T-helper 1 cell treated with Interleukin-12 subunit alpha and Interleukin-12 subunit beta and Interleukin-4 antibody, amounts not matched to agents 30 ng/mL and 1 ng/mL, for 36 hours (primary cell): ENCODE results near the gene SRP19. TPM values are rescaled to one million over a fixed set of nuclear protein-coding genes. Genes with fewer than 3 reads are reported as not detected.
"Not testable (repeated sequence)": the region's sequence is repeated elsewhere in the genome, so short reads cannot be mapped to it uniquely, and the experiment has no call there.

Source experiments
- intact Hi-C: fragments of 100-400 bp; cut with micrococcal nuclease; formaldehyde crosslinking; loops from one replicate; pipeline ENCODE4 v1.15.1; 2024
- total RNA-seq: library from RNA; stranded (reverse); gene quantifications from 2 replicates; pipeline ENCODE4 v1.2.3, GENCODE V29; 2022

Gene SRP19
- total RNA-seq, 1 donor from 2014 or later: 71.6 TPM

DNA sequence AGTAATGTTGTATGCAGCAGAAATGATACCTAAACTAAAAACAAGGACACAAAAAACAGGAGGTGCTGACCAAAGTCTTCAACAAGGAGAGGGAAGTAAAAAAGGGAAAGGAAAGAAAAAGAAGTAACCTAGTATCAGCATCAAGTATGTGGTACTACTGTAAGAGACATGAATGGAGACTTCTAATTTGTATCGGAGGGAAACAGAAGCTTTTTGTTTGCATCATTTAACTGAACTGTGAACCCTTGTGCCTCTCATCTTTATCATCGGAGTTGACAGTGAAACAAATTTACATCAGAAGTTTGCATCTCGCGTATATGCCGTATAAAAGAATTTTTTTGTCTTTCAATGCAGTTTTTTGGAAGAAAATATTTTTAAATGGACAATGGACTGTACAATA is 6.3 kb downstream of the SRP19 start:
- intact Hi-C loops: loop anchor here (10.0 kb wide), 1 partner anchor 427 kb away; no protein-coding TSS in a partner anchor

DNA sequence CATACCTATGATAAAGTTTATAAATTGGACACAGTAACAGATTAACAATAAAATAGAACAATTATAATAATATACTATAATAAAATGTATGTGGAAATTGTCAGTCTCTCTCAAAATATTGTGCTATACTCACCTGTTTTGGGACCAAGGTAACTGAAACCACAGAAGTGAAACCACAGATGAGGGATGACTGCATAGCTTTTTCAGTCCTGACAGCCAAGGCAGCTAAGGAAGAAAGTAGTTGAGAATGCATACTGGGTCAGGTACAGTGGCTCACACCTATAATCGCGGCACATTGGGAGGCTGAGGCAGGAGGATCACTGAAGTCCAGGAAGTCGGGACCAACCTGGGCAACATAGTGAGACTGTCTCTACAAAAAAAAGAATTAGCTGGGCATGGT is 8.9 kb downstream of the SRP19 start:
- intact Hi-C loops: loop anchor here (1.0 to 10.0 kb wide), 2 partner anchors 8 to 425 kb away; no protein-coding TSS in a partner anchor

DNA sequence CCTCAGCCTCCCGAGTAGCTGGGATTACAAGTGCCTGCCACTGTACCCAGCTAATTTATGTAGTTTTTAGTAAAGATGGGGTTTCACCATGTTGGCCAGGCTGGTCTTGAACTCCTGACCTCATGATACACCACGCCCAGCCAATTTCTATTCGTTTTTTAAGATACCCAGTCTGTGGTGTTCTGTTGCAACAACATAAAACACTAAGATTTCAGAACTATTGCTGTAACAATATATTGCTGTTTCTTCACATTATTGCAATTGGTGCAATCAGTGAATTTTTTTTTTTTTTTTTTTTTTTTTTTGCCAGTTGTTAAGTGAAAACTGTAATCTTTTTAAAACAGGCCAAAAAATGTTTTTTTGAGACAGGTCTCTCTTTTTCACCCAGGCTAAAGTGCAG is 9.9 kb downstream of the SRP19 start:
- intact Hi-C loops: loop anchor here (1.0 kb wide), 1 partner anchor 7 kb away; no protein-coding TSS in a partner anchor

DNA sequence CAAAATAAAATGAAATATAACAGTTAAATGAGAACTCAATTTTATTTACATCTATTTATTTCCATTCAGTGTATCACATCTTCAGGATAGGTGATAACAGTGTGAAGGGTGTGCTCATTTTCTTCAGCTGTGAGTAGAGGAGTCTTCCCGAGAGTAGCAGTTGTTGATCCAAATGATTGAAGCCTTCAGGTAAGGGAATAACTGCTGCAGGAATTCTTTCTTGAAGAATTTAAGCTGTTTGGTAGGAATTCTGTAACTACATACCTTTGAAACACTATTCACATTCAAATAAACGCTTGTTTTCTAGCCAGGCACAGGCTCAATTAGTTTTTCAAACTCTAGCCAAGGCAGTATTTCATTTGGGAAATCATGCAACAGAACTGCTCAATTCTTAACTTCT is 15.3 kb downstream of the SRP19 start:
- intact Hi-C loops: loop anchor here (5.0 kb wide), 1 partner anchor 101 kb away; the partner anchor contains the start of gene DCP2

DNA sequence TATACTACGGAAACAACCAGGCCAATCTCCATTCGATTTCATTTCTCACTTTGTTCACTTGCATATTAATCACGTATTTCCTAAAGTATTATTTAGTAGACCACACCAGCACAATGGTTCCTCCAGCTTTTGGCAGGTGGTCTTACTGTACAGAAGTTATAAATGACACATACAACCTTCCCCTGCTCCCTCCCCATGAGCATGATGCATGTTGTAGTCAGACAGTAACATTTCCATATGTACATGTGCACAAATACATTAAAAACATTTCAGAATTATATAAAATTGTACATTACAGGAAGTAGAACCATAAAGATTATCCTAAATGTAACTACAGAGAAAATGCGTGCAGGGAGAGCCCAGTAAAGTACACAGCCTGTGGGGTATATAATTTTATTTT is 17.0 kb downstream of the SRP19 start:
- intact Hi-C loops: loop anchor here (1.0 to 5.0 kb wide), 5 partner anchors 8 to 171 kb away; partner anchors contain the start of genes DCP2 and REEP5

DNA sequence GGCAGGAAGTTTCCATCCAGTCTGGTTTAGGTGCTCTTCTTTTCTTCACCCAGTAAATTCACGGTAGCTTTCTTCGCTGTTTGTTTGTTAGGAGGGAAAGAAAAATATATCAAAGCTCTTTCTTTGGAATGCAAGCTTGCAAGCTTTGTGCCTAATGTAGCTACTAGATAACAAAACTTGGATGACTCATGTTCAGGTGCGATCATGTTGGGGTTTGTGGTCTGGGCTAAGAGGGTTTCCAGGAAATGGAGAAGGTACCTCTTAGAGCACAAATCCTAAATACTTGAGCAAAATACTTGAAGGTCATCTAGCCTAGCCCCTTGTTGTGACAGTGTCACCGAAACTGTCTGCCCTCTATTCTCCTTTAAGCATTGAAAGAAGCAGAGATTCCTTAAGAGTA is 17.7 kb downstream of the SRP19 start:
- intact Hi-C loops: loop anchor here (1.0 to 5.0 kb wide), 7 partner anchors 8 to 172 kb away; partner anchors contain the start of genes DCP2, REEP5 and SRP19

DNA sequence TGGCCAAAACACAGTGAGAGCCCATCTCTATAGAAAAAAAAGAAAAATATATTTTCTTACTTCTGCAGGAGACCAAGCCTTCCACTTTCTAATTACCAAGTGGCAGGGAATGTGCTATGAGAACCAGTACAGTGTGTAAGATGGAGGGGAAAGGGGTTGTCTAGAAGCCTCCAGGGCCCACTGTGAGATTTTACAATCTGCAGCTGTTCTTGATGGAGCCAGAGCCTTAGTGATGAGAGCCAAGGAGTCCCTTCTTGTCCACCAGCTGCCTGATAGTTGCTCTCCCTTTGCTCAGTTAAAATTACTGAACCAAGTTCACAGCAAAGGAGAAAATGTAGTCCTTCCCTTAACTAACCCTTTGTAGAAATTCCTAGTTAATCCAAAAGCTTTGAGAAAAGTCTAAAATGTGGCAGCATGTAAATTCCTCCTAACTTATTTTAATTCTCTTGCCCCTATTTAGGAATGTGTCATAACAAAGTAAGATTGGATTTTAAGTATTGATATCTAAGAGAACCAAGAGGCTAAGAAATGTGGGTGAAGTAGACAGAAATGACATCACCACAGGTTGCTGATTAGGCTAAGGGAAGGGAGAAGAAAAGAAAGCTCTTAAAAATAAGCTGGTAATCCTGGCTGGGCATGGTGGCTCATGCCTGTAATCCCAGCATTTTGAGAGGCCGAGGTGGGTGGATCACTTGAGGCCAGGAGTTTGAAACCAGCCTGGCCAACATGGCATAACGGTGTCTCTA is 19.3 kb downstream of the SRP19 start:
- intact Hi-C loops: no loop called here

DNA sequence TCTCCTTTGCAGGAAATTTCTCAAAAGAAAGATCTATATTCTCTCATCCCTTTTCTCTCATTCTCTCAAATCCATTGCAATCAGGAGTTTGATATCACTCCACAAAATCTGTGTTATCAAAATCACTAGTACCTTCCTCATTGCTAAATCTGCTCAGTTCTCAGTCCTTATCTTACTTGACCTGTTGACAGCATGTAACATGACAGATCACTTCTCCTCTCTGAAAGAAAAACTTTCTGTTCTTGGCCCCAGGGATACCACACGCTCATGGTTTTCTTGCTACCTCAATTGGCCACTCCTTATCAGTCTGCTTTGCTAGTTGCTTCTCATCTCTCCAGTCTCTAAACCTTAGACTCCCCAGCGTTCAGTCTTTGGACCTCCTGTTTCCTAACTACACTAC is 22.1 kb downstream of the SRP19 start:
- intact Hi-C loops: no loop called here

DNA sequence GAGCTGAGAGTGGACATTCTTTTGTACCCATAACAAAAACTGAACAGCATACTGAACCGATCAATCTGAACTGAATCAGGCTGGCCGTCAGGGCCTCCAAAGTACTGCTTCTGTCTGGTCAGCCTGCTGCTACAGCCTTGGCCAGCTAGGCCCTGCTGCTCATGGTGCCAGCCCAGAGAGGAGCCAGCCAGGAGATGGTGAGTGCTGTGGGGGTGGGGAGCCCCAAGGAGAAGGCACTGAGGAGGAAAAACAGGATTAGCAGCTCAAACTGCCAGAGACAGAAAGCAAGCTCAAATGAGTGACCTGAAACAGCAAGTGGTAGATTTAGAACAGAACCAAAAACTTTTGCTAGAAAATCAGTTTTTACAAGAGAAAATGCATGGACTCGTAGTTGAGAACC is 23.9 kb downstream of the SRP19 start:
- intact Hi-C loops: no loop called here

DNA sequence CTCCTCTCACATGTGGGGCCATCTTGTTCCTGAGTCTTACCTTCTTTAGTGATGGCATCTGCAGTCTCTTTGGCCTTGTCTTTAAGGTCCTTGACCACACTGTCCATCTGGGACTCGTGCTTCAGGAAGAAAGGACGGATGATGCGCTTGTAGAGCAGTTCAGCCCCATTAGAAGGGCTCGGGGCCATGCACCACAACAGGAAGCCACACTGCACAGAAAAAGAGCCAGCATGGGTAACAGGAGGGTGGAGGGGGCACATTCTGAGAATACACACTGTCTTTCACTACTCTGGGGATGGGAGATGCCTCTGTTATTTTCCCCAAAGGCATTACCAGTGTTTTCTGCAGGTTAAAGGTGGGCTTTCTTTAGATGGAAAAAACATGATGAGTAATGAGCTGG is 25.9 kb downstream of the SRP19 start:
- intact Hi-C loops: no loop called here

DNA sequence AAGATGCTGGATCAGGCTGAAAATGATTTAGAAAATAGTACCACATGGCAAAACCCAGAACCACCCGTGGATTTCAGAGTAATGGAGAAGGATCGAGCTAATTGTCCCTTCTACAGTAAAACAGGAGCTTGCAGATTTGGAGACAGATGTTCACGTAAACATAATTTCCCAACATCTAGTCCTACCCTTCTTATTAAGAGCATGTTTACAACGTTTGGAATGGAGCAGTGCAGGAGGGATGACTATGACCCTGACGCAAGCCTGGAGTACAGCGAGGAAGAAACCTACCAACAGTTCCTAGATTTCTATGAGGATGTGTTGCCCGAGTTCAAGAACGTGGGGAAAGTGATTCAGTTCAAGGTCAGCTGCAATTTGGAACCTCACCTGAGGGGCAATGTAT is 31.0 kb downstream of the SRP19 start:
- intact Hi-C loops: not testable (repeated sequence)

DNA sequence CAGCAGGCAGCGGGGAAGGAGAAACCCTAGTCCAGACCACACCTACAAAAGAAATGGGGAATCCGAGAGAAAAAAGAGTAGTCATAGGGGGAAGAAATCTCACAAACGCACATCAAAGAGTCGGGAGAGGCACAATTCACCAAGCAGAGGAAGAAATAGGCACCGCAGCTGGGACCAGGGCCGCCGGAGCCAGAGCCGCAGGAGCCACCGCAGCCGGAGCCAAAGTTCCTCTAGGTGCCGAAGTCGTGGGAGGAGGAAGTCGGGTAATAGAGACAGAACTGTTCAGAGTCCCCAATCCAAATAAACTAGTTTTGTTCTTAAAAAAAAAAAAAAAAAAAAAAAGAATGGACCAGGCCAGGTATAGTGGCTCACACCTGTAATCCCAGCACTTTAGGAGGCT is 31.7 kb downstream of the SRP19 start:
- intact Hi-C loops: no loop called here

DNA sequence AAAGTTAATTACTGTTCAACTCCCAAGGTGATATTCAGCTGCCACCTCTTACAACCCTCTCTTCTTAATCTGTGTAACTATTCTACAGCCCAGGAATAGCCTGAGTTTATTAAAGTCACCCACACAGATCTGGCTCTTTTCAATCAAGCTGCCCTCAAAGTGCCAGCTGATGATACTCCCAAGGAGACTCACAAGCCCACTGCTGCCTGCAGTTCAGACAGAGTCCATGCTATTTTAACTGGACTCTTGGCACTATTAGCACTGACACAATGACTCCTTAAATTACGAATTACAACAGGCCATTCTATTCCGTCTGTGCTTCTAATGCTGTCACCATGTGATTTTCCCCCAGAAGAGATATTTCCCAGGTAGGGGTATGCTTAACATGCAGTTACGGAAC is 34.6 kb downstream of the SRP19 start:
- intact Hi-C loops: no loop called here

DNA sequence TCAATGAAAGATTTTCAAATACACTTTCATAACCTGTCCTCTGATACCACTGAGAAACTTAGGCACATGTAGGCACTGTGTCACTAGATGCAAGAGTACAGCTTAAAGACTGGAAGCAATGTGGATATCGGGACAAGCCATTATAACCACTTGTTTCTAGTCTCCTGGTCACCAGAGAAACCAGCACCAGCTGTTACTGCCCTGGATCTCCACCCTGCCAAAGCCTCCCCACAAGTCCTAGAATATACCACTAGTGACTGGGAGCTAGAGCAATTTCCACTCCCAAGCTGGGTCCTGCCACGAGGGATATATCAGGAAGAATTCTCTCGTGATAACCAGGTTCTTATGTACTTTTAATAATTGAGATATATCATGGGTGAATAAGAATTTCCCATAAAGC is 41.5 kb downstream of the SRP19 start:
- intact Hi-C loops: no loop called here

DNA sequence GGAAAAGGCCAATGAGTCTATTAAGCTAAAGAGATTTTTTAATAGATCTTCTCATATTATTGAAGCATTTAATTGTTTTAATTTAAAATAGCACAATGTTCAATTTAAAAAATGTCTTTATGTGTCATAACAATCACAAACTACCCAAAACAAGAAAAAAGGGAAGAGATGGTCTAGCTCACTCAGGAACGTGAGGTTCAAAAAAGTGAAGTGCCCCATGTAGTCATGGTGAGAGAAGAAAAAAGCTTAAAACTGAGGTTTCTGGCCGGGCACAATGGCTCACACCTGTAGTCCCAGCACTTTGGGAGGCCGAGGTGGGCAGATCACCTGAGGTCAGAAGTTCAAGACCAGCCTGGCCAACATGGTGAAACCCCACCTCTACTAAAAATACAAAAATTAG is 43.9 kb downstream of the SRP19 start:
- intact Hi-C loops: not testable (repeated sequence)

DNA sequence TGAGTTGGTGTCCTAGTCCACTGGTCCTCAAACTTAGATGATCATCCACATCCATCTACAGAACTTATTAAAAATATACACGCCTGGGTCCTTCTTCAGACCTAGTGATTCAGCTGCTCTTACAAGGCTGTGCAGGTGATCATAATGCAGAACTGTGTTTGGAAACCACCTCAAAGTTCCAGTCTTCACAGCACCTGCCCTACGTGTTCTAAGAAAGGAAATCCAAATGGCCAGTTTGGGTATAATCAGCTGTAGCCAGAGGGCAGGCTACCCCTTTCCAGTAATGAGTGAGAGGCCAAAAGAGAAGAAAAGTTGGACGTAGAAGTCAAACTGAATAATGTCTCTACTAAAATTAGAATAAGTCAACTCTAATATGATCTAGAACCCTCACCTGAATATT is 45.5 kb downstream of the SRP19 start:
- intact Hi-C loops: no loop called here

DNA sequence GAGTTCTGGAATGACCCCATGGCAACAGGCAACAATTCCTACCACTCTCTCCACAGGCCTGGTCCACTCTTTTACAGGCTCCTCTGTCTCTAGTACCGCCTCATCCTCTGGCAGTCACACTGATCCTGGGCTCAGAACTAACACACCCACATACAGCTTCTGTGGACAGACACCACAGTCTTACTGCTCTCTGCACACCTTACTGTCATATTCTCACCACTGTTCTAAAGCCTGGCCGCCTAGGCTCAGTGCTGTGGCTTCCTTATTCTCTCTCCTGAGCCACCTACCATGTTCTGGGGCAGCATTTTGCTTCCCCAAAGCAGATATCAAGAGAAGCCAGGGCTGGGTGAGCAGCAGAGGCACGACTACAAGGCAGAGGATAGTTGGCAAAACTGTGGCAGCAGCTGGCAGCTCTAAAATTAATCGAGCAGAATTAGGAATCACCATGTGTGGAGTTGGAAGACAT is 46.1 kb downstream of the SRP19 start:
- intact Hi-C loops: no loop called here

DNA sequence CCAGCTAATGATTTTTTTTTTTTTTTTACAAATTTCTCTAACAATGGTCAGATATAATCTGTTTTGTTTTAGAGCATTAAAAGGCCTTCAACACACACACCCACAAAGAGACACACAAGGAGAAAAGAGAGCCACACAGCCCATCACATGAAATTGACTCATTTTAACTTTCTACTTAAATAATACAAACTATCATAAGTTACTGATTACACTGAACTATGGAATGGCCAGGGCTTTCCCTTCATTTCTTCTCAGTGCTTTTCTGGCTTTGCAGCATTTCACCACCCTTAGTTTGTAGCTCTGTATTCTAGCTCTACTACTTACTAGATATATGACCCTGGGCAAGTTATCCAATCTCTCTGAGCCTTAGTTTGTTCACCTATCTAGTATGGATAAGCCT is 47.8 kb downstream of the SRP19 start:
- intact Hi-C loops: no loop called here

DNA sequence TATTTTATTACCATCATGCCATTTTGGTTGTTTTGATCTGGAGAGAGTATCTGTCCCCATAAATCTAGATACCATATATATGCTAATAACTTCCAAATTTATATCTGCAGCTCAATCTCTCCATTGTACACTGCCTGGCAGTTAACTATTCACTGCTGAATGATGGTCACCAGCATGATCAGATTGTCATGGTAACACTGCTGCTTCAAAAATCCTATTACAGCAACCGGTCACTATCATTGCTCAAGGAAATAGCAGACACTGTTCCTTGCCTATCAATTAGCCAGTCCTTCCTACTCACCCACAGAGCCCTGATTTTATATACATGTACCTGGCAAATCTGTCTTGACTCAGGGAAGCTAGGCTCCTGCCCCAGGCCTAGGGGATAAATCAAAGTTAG is 49.4 kb downstream of the SRP19 start:
- intact Hi-C loops: no loop called here

DNA sequence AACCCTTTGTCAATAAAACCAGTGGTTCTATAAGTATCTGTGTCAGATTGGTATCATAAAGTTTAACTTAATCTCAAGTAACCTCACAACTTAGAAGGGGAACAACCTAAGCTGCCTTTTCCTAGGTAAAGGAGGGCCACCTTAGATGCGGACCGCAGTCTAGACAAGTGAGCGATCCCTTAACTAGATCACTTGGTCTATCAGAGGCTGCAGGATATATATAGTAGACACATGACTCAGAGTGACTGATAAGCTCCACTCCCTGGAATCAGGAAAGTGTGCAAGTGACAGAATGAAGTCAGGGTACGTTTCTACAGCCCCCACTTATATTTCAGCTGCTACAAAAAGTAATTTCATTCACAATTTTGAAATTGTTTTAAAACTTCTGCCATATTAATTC is 53.5 kb downstream of the SRP19 start:
- intact Hi-C loops: no loop called here

DNA sequence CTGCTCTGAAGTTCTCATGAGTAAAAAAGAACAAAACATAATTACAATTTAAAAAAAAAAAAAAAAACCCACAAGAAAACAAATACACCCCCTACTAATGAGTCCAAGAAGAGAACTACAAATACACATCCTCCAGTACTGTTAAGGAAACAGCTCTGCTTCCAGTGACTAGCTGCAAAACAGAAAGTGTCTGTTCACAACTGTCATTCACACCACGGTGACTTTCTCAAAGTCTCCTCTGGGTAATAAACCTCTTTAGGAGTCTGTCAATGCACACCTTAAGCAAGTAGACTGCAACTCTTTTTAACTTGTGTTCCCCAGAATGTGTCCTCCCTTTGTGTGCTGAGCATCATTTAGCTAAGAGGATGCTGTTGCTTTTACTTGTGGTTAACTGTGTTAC is 54.7 kb downstream of the SRP19 start:
- intact Hi-C loops: no loop called here

DNA sequence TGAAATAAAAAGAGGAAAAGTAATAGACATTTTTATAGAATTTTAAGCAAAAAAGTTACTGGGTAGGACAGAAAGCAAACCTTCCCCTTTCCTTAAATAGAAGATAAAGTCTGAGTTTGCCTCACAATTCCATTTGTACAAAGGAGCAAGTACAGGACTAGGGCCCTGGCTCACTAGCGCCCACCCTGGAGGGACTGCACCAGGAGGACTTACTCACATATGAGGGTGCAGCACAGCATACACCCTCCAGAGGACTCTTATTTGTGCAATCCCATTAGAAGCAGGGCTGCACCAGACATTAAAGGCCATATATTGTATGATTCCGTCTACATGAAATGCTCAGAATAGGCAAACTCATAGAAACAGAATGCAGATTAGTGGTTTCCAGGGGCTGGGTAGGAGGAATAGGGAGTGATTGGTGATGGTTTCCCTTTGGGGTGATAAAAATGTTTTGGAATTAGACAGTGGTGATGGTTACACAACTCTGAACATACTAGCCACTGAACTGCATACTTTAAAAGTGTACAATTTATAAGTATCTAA is 56.4 kb downstream of the SRP19 start:
- intact Hi-C loops: no loop called here

DNA sequence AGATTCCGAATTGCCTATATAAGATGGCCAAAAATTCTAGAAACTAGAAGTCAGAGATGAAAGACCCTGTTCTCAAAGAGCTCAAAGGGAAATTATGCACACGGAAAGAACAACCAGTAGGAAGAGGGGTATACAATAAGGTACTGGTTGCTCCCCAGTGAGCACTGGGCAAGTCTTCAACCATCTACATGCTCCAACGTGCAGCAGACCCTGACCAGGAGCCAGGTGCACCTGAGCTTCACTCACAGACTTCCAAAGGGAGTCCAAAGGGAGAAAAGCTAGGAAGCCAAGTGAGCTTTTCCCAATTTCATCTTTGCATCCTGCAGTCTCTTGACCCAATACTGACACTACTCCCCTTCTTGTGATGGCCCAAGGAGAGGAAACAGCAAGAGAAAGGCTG is 57.0 kb downstream of the SRP19 start:
- intact Hi-C loops: no loop called here
